Hematopoietic multipotent progenitor cell treated with erythropoietin and hydrocortisone succinate and interleukin-3 and kit ligand, for 17 days (in vitro differentiated cells): ENCODE data around the gene BUD23.

Experiments
- DNase-seq: peaks from one replicate; pipeline ENCODE4 v3.0.0-alpha.2; 2015; ENCODE audit warnings: low spot score

Gene BUD23

DNA sequence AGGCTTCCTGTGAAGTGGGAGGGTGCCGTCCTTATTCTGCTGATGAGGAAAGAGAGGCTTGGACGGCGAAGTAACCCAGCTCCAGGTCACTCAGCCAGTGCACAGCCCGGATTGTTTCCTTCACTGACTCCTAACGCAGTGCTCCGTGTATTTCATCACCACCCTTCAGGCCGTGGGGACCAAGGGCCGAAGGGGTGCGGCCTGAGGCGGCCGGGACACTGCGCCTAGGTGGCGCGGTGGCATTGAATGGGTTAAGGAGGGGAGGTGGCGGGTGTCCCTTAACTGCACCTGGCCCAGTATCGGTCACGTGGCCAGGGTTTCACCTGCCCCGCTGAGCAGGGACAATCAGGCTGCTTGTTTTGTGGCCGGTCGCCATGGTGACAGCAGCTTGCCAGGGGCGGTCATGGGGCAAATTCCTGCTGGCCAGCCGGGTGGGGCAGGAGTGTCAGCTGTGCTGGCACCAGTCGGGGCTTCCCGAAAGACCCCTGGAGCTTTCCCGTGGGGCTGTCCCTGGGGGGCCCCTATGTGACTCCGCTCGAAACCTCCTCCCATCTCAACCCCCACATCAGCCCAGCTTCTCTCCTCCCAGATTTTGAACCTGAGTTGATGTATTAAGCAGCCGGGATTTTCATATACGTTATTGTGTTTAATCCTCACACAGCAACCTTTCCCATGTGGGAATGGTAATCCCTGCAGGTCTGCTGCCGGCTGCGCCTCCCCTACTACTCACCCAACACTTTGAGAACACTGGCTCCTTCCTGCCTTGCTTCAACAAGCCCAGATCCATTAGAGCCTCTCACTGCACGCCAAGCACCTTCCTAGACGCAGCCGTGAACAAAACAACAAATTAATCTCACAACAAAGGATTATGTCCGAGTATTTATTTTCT, 59.6 kb downstream of the BUD23 start:
- peak; percentile 1 for DNase-seq

DNA sequence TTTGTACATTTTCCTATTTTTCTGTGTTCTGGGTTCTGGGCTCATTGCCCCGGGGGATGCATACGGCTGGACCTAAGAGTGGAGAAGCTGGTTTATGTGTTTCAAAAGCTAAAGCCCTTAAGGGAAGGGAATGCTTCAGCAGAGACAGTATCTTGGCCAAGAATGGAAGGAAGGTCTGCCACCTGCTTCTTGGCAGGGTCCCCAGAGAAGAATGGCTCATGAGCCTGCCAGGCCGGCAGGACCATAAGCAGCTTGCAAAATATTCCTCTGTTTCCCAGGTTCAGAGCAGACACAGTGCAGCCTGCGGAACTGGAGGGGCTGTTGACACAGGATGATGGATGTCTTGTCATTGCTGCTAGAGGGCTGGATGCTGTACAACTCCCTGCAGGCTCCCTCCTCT, 63.0 kb downstream of the BUD23 start:
- DNase-seq = no peak
